HG03045 (cell line): Measurements from ENCODE around the gene HOXC10.

Experiments
- ATAC-seq: cut with Tn5 transposase; IDR thresholded peaks from one replicate; pipeline ENCODE4 v1.9.1; 2021; ENCODE audit warnings: mild to moderate bottlenecking, moderate library complexity; ENCODE audit not compliant: unreplicated experiment

The HOXC10 gene

GRCh38 chr12:54002278-54002914 is 17.4 kb downstream of the HOXC10 start:
- ATAC-seq = no peak

GRCh38 chr12:54002915-54003389 is 18.0 kb downstream of the HOXC10 start:
- no peak for ATAC-seq

GRCh38 chr12:54003625-54004024 is 18.7 kb downstream of the HOXC10 start:
- ATAC-seq = no peak

GRCh38 chr12:54004063-54004840 is 19.3 kb downstream of the HOXC10 start:
- ATAC-seq = no peak

GRCh38 chr12:54004841-54005530 is 20.0 kb downstream of the HOXC10 start:
- no peak for ATAC-seq

GRCh38 chr12:54005531-54005852 is 20.5 kb downstream of the HOXC10 start:
- ATAC-seq = no peak

GRCh38 chr12:54005853-54006558 is 21.1 kb downstream of the HOXC10 start:
- ATAC-seq = no peak

GRCh38 chr12:54006559-54007220 is 21.7 kb downstream of the HOXC10 start:
- no peak for ATAC-seq

- no peak for ATAC-seq
Measured at GRCh38 chr12:54007538-54008259, 22.8 kb downstream of the HOXC10 start.

- no peak for ATAC-seq
Measured at GRCh38 chr12:54008260-54008552, 23.3 kb downstream of the HOXC10 start.

- no peak for ATAC-seq
Measured at GRCh38 chr12:54009171-54010052, 24.5 kb downstream of the HOXC10 start.

GRCh38 chr12:54010053-54010971 is 25.4 kb downstream of the HOXC10 start:
- no peak for ATAC-seq

GRCh38 chr12:54010972-54011664 is 26.2 kb downstream of the HOXC10 start:
- no peak for ATAC-seq

- no peak for ATAC-seq
Measured at GRCh38 chr12:54011665-54012532, 27.0 kb downstream of the HOXC10 start.

- ATAC-seq = no peak
Measured at GRCh38 chr12:54012631-54013409, 27.9 kb downstream of the HOXC10 start.
